ENCODE results near the gene CLEC14A. TPM values are rescaled to one million over a fixed set of nuclear protein-coding genes. Genes with fewer than 3 reads are reported as not detected.

CLEC14A gene, protein sequence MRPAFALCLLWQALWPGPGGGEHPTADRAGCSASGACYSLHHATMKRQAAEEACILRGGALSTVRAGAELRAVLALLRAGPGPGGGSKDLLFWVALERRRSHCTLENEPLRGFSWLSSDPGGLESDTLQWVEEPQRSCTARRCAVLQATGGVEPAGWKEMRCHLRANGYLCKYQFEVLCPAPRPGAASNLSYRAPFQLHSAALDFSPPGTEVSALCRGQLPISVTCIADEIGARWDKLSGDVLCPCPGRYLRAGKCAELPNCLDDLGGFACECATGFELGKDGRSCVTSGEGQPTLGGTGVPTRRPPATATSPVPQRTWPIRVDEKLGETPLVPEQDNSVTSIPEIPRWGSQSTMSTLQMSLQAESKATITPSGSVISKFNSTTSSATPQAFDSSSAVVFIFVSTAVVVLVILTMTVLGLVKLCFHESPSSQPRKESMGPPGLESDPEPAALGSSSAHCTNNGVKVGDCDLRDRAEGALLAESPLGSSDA
- 0.20 TPM in 1 of 2 replicates, not detected in the other for total RNA-seq

GRCh38 chr14:38255673-38256532, at the start of gene CLEC14A:
TSS of gene CLEC14A (minus strand) at chr14:38256093. CDS start at chr14:38256022, 71 bp downstream.

DNA sequence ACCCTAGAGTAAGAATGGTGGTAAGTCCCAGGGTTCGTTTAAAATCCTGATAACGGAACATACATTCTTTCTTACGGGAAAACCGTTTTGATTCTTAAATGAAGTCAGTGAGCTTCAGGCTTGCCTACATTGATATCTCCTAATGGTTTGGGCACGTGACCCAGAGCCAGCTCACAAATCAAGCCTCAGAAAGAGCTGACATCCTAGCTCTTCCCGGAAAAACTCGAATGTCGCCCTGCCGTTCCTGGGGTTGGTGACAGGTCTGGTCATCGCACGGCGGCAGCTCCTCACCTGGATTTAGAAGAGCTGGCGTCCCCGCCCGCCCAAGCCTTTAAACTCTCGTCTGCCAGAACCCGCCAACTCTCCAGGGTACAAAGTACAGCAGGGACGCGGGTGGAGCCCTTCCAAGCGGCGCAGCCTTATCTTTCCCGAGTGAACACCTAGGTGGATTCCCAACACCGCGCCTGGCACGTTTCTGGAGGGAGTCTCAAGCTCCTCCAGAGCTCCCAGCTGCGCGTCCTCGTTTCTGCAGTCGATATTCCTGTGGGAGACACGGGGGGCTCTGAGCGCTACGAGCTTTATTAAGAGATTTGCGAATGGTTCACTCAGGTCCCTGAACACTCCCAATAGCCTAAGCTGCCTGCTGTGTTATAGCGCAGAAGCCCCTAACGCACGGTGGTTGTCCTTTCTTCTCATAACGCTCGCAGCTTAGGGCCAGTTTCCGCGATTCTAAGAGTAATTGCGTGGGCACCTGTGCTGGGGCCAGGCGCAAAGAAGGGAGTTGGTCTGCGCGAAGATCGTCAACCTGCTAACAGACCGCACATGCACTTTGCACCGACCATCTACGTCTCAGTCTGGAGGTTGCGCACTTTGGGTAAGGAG, 47.9 kb downstream of the CLEC14A start, which contains the start of gene SSTR1:
Gene SSTR1, plus strand, starts transcription at position 169 of the 882 bp plus-strand sequence. CDS start 1,486 bp downstream, outside the sequence.

Other genes with a start within 250 kb of the CLEC14A start
- under 0.01 TPM in 2 replicates for gene SSTR1, start 48.2 kb downstream of the CLEC14A start, total RNA-seq